Effector memory CD8-positive, alpha-beta T cell (primary cell): ENCODE measurements around the gene LIG3.
"Not testable (repeated sequence)": the region's sequence is repeated elsewhere in the genome, so short reads cannot be mapped to it uniquely, and the experiment has no call there.

Source experiments
- ATAC-seq: fragments of 150-1000 bp; cut with Tn5 transposase; replicated peaks from 2 replicates; pipeline ENCODE4 v1.10.0; 2021; ENCODE audit warnings: mild to moderate bottlenecking, moderate library complexity
- DNase-seq, 3 experiments: peaks; one replicate each; pipeline ENCODE4 v3.0.0; 2021
- H3K27ac Mint-ChIP-seq, 2 donors: one replicate each; pipeline ENCODE4 v1.8.0; 2022; ENCODE audit warnings: mild to moderate bottlenecking in 2 of 2, mixed read lengths in 2 of 2, moderate library complexity in 2 of 2
- H3K27me3 Mint-ChIP-seq, 2 donors: one replicate each; pipeline ENCODE4 v1.8.0; 2022; ENCODE audit warnings: mixed read lengths in 2 of 2
- H3K36me3 Mint-ChIP-seq: one replicate; pipeline ENCODE4 v1.8.0; 2022; ENCODE audit warnings: mild to moderate bottlenecking, moderate library complexity, mixed read lengths; ENCODE audit not compliant: insufficient read depth
- H3K4me1 Mint-ChIP-seq, 2 donors: one replicate each; pipeline ENCODE4 v1.8.0; 2022; ENCODE audit warnings: low read depth in 2 of 2, mixed read lengths in 2 of 2
- H3K4me3 Mint-ChIP-seq, 2 donors: one replicate each; pipeline ENCODE4 v1.8.0; 2022; ENCODE audit warnings: mild to moderate bottlenecking in 2 of 2, mixed read lengths in 2 of 2, moderate library complexity in 2 of 2
- H3K9me3 Mint-ChIP-seq, 2 donors: one replicate each; pipeline ENCODE4 v1.8.0; 2022; ENCODE audit warnings: mixed read lengths in 2 of 2

LIG3 gene

DNA sequence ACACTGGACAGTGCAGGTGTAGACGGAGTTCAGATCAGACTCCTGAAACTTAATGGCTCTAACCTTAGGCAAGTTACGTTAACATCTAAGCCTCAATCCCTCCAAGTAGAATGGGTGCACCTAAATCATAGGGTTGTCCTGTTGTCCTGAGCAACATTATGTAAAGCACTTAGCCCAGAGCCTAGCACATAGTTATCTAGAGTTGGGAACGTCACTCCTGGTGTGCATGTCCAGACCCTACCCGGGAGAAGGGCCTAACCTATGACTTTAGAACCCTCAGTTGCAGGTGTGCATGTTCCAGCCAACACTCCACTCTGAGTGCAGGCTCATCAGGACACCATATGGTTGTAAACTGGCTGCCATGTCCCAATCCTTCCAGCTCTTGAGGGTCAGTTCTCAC, 26.0 kb downstream of the LIG3 start:
- no peak for DNase-seq
- Mint-ChIP-seq H3K9me3 (no peaks in the 10 kb centered on the region), H3K4me3 (no peak overlapping the region), H3K27ac (peak overlapping the region; percentile 14 to 78), H3K27me3 (no peaks in the 10 kb centered on the region), H3K4me1 (peaks cover 0 to 5% of the 10 kb centered on the region in 2 donors), H3K36me3 (peaks cover 34% of the 10 kb centered on the region)
- no peak for ATAC-seq

DNA sequence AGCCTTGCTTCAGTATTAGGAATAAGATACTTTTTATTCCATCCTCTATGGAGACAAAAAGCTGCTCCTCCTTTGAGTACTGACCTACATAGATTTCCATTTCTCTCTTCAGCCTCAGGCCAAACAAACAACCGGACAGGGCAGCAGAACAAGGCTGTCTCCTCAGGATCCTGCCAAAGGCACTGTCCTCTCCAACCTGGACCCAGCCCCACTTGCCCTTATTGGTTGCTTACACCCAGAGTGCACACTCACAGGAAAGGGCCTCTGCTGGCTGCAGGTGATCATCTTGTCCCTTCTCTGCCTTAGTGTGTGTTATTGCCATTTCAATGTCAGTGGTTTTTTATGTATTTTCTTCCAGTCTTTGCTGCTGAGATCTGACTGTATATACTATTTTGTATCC, 26.6 kb downstream of the LIG3 start:
- Mint-ChIP-seq H3K27ac (peak overlapping the region; percentile 14 to 78), H3K27me3 (no peaks in the 10 kb centered on the region), H3K36me3 (peaks cover 34% of the 10 kb centered on the region), H3K4me1 (peaks cover 0 to 5% of the 10 kb centered on the region in 2 donors), H3K4me3 (no peak overlapping the region), H3K9me3 (no peaks in the 10 kb centered on the region)
- ATAC-seq, result no peak
- DNase-seq, result no peak

DNA sequence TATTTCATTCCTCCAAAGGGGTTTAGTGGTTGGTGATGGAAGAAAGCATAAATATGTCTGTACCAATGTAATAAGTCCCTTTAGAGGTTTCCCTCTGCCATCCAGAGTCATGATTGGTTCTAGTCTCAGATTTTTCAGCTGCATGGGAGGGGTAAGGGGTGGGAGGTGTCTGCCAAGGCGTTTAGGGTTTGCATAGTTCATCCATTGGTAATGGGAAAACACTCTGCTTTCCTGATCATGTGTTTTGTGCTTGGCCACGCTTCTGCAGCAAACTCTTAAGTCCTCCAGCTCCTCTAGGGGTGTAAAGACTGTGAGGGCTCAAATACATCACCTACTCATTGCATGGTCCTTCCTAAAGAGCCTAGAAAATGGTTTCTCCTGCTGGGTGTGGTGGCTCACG, 29.8 kb downstream of the LIG3 start:
- H3K9me3 Mint-ChIP-seq, result no peaks in the 10 kb centered on the region
- no peaks in the 10 kb centered on the region for H3K27me3 Mint-ChIP-seq
- DNase-seq (no peak), ATAC-seq (no peak)
- peaks cover 28% of the 10 kb centered on the region for H3K36me3 Mint-ChIP-seq
- peak overlapping the region in 1 of 2 donors; percentile 78 for H3K27ac Mint-ChIP-seq
- peaks cover 0 to 3% of the 10 kb centered on the region in 2 donors for H3K4me1 Mint-ChIP-seq
- no peak overlapping the region for H3K4me3 Mint-ChIP-seq

DNA sequence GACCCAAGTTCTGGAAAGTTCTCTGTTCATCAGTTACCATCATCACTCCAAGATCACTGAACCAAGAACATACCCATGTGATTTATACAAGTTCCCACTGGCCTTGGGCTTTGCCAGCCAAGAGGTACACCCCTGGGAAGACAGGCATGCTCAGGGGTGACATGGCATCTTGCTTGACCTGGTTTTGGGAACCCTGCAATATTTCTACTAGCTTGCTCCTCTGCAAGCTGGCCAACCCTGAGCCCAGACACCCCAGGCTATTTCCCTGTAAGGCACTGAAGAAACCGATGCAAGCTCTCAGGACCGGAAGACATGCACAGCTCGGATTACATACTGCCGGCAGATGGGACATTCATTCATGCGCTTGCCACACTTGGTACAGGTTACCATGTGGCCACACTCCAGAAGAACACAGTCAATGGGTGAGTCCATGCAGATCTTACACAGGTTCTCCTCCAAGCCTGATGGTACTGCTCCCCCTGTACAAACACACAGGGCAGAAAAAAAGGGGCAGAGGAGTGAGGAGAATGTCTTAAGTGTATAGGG, 31.4 kb downstream of the LIG3 start:
- H3K27me3 Mint-ChIP-seq, result no peaks in the 10 kb centered on the region
- no peak overlapping the region for H3K4me3 Mint-ChIP-seq
- peak overlapping the region; percentile 22 to 55 for H3K27ac Mint-ChIP-seq
- no peak for ATAC-seq
- no peak for DNase-seq
- H3K9me3 Mint-ChIP-seq, result no peaks in the 10 kb centered on the region
- H3K36me3 Mint-ChIP-seq, result peaks cover 43% of the 10 kb centered on the region
- peaks cover 3 to 4% of the 10 kb centered on the region in 2 donors for H3K4me1 Mint-ChIP-seq

DNA sequence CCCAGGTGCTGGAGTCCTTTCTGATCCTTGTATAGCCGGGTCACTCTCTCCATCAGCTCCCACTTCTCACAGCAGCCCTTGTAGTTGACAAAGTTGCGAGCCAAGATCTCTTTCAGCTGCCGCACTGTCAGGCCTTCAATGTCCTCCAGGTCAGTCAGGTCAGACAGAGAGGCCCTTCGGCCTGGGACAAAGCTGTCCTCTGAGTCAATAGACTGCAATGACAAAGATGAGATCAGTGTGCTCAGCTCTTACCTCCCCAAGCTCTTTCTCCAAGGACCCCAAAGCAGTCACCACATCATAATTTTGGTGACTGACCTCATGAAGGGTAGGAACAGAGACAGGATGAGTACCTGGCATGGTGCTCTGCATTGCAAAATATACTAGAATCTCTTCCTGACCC, 36.1 kb downstream of the LIG3 start:
- H3K27ac Mint-ChIP-seq, result peak overlapping the region; percentile 27 to 99
- H3K9me3 Mint-ChIP-seq, result no peaks in the 10 kb centered on the region

DNA sequence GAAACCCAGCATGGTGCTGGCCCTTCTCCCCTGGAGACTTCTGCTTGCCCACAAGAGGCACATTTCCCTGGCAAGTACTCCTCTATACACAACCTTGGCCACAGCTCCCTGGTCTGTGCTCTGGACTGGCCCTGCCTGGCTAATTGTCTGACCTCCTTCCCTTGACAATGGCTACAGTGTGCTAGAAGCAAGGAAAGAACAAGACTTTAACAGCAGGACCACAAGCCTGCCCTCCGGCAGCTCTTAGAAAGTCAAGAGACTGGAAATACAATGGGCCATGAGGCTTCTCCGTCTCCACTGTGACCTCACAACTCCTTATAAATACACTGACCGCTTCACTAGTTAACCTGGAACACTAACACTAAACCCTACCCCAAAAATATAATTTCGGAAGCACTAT, 36.7 kb downstream of the LIG3 start:
- DNase-seq (no peak), ATAC-seq (no peak)
- Mint-ChIP-seq H3K36me3 (peaks cover 30% of the 10 kb centered on the region), H3K9me3 (no peaks in the 10 kb centered on the region), H3K27me3 (no peaks in the 10 kb centered on the region), H3K27ac (peak overlapping the region; percentile 27 to 99), H3K4me1 (peaks cover 14 to 31% of the 10 kb centered on the region in 2 donors), H3K4me3 (no peak overlapping the region)

More for the DNA sequence above, 36.1 kb downstream of the LIG3 start:
- Mint-ChIP-seq H3K27me3 (no peaks in the 10 kb centered on the region), H3K4me3 (no peak overlapping the region), H3K4me1 (peaks cover 12 to 26% of the 10 kb centered on the region in 2 donors), H3K36me3 (peaks cover 30% of the 10 kb centered on the region)
- ATAC-seq, result no peak
- no peak for DNase-seq

DNA sequence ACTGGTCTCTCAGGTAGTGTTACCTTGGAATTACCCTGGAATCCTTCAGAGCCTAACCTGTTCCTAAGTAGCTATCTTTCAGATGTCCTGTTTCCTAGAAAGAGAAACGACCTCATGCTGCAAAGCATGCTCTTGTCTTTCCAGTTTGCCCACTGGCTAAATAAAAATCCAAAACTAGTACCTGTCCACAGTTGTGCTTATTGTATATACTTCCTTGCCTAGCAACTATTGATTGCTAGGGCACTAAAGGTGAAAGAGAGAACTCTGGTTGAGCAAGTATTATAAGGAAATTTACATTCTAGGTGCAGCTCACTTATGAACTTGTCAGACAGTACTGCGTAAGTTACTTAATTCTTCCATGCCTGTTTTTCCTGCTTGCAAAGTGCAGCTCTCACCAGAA, 38.5 kb downstream of the LIG3 start:
- peaks cover 30 to 49% of the 10 kb centered on the region in 2 donors for H3K4me1 Mint-ChIP-seq
- ATAC-seq, result no peak
- H3K4me3 Mint-ChIP-seq, result no peak overlapping the region
- DNase-seq, result no peak
- H3K27ac Mint-ChIP-seq, result peak overlapping the region in 1 of 2 donors; percentile 99
- no peaks in the 10 kb centered on the region for H3K9me3 Mint-ChIP-seq
- H3K27me3 Mint-ChIP-seq, result no peaks in the 10 kb centered on the region
- peaks cover 38% of the 10 kb centered on the region for H3K36me3 Mint-ChIP-seq

DNA sequence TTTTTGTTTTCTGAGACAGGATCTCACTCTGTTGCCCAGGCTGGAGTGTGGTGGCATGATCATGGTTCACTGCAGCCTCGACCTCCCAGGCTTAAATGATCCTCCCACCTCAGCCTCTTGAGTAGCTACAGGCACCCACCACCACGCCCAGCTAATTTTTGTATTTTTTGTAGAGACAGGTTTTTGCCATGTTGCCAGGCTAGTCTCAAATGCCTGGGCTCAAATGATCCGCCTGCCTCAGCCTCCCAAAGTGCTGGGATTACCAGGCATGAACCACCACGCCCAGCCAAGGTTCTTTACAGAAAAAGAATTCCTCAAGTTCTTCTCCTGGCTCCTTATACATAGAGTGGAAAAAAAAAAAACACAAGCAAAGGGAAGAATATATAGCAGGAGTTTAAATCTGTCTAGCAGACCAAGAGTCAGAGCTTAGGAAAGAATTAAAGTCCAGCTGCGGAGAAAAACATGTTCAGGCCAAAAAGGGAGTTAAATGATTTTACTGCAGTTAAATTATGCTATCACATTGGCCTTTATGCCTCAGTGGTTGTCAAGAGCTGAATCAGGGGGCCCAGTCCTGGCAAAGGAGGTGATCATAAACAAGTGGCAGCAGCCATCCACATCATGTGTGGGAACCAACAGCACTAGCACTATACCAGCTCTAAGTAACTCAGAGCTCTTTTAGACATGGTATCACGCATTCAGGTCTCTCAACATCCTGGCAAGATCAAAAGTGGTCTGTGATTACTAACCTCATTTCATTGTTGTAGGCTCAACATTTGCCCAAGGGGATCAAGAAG, 39.3 kb downstream of the LIG3 start:
- H3K27ac Mint-ChIP-seq, result peak overlapping the region in 1 of 2 donors; percentile 99

DNA sequence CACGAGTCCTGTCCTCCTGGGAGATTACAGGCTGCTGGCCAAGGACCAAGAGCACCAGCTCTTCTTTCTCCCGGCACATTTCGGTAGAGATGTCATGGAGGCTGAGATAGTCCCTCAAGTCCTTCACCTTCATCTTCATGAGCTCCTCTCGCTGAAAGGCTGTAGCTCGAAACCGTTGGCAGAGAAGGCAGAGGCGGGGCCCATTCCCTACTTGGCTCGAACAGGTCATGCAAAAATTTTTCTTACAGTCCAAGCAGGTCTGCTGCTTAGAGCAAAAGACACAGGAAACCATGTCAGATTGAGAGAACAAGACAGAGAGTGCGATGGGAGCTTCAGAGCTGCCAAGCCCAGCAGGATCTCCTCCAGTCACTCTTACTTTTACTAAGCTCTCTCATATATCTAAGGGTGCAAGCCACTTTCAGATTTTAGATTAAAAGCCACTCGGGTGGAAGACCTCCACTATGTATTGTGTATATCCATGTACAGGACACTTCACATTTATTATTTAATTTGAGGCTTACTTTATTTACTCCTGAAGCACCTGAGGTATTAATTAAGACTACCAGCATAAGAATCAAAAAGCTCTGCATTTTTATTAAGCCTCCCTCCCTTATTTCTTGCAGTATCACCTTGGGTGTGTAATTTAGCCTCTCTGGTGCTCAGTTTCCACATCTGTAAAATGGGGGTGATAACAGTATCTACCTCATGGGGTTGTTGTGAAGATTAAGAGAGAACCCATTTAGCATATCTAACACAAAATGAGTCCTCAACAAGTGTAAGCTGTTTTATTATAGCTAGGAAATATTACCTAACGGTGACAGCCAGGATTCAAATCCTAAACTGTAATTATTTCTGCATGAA, 41.4 kb downstream of the LIG3 start:
- H3K27ac Mint-ChIP-seq, result peak overlapping the region; percentile 98 to 99
- no peaks in the 10 kb centered on the region for H3K9me3 Mint-ChIP-seq
- H3K27me3 Mint-ChIP-seq, result no peaks in the 10 kb centered on the region
- ATAC-seq, result no peak
- H3K36me3 Mint-ChIP-seq, result peaks cover 19% of the 10 kb centered on the region
- peaks cover 30 to 46% of the 10 kb centered on the region in 2 donors for H3K4me1 Mint-ChIP-seq
- no peak for DNase-seq
- H3K4me3 Mint-ChIP-seq, result peak overlapping the region; percentile 71 to 76

More for the DNA sequence above, 39.3 kb downstream of the LIG3 start:
- DNase-seq (no peak), ATAC-seq (no peak)
- H3K27me3 Mint-ChIP-seq, result no peaks in the 10 kb centered on the region
- H3K36me3 Mint-ChIP-seq, result peaks cover 38% of the 10 kb centered on the region
- H3K9me3 Mint-ChIP-seq, result no peaks in the 10 kb centered on the region
- H3K4me3 Mint-ChIP-seq, result no peak overlapping the region
- peaks cover 30 to 49% of the 10 kb centered on the region in 2 donors for H3K4me1 Mint-ChIP-seq

DNA sequence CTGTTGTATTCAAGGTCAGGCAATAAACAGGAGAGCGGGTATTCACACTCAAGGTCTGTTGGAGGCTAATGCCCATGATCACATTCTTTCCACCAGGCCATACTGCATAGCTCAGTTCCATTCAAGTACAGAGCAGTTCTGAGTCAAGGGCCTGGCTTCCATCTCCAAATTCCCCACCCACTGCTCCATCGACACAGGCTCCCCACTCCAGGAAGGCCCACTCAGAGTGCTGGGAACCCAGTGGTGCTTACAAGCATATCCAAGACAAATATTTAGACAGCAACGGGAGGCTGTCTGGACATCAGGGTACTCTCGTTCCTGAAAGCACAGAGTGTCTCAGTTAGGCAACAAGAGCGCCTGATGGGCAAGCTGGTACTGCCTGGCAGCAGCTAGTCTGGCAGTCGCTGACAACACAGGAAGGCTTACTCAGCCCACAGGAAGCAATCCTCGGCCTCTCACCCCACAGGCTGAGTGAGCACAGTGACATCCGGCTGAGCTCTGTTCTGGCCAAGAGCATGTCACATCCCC, 42.3 kb downstream of the LIG3 start:
- Mint-ChIP-seq H3K27ac (peak overlapping the region; percentile 98 to 99), H3K27me3 (no peaks in the 10 kb centered on the region), H3K4me3 (peak overlapping the region; percentile 71 to 76), H3K36me3 (peaks cover 23% of the 10 kb centered on the region), H3K9me3 (no peaks in the 10 kb centered on the region), H3K4me1 (peaks cover 32 to 50% of the 10 kb centered on the region in 2 donors)
- DNase-seq, result peak; percentile 54 to 66 (median 63)
- ATAC-seq, result peak; percentile 99

DNA sequence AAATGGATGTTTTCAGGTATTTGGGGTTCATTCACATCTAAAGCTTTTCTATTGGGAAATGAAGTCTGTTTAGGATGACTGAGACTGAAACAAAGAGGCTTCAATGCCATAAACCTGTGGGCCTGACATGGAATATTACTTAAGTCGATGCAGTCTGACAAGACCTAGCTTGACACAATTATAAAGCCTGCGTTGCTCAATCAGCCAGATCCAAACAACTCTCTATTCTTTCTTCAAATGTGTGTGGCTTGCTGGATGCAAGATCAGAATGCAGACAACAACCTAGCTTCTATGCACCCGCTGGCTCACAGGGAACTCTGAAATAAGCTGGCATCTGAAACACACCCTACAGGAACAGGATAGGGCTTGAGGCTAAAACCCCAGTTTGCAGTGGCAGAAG, 43.2 kb downstream of the LIG3 start:
- peaks cover 17% of the 10 kb centered on the region for H3K36me3 Mint-ChIP-seq
- no peaks in the 10 kb centered on the region for H3K27me3 Mint-ChIP-seq
- ATAC-seq (no peak), DNase-seq (no peak)
- H3K27ac Mint-ChIP-seq, result peak overlapping the region; percentile 98 to 99
- peaks cover 30 to 42% of the 10 kb centered on the region in 2 donors for H3K4me1 Mint-ChIP-seq
- H3K9me3 Mint-ChIP-seq, result no peaks in the 10 kb centered on the region
- H3K4me3 Mint-ChIP-seq, result no peak overlapping the region

DNA sequence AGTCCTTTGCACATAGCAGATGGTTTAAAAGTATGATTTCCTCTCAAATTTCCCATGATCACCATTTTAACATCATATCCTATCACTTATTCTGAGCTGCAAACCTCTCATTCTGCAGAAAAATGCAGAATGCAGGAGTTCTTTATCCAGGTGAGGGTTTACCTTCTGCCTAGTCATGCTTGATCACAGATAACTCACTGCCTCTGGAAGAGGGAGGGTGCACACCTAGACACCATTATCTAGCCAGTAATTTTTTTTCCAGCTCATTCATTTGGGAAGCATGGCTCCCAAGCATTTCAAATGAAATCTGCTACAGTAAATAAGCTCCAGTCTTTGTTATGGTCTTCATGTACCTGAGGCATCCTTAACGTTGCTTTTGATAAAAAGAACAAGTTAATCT, 45.2 kb downstream of the LIG3 start:
- H3K27ac Mint-ChIP-seq, result peak overlapping the region; percentile 24 to 99
- H3K9me3 Mint-ChIP-seq, result no peaks in the 10 kb centered on the region
- no peak for ATAC-seq
- DNase-seq, result no peak
- H3K4me1 Mint-ChIP-seq, result peaks cover 32 to 43% of the 10 kb centered on the region in 2 donors
- H3K36me3 Mint-ChIP-seq, result peaks cover 13% of the 10 kb centered on the region
- no peak overlapping the region for H3K4me3 Mint-ChIP-seq
- H3K27me3 Mint-ChIP-seq, result no peaks in the 10 kb centered on the region

DNA sequence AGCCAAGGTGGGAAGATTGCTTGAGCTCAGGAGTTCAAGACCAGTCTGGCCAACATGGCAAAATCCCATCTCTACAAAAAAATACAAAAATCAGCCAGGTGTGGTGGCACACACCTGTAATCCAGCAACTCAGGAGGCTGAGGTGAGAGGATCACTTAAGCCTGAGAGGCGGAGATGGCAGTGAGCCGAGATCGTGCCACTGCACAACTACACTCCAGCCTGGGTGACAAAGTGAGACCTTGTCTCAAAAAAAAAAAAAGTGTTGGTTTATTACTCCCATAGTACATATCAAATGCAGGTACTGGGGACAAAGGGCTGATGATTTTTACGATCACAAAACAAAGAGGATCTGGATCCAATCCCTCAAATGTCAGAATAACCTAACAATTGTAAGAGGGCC, 47.8 kb downstream of the LIG3 start:
- not testable (repeated sequence) for H3K4me3 Mint-ChIP-seq, H3K27me3 Mint-ChIP-seq, H3K9me3 Mint-ChIP-seq, DNase-seq, ATAC-seq
- Mint-ChIP-seq H3K27ac (peak overlapping the region; percentile 55 to 65), H3K4me1 (peaks cover 30 to 37% of the 10 kb centered on the region in 2 donors), H3K36me3 (peaks cover 10% of the 10 kb centered on the region)
